Lung (tissue), 12 donors: ENCODE results near the gene ARMH2. TPM values are rescaled to one million over a fixed set of nuclear protein-coding genes. Genes with fewer than 3 reads are reported as not detected.

Experiments
- ATAC-seq: fragments of 200-7000 bp; cut with Tn5 transposase; one replicate; pipeline ENCODE4 v1.9.1; 2020; ENCODE audit warnings: moderate number of reproducible peaks; ENCODE audit not compliant: insufficient read depth, low FRiP score
- DNase-seq, 3 donors: peaks; one replicate each; pipeline ENCODE4 v3.0.0-alpha.2; 2013 to 2017
- H3K27ac ChIP-seq, 2 donors: one replicate each; pipeline ENCODE4 v1.5.1; 2013; ENCODE audit warnings: mild to moderate bottlenecking in 2 of 2, moderate library complexity in 2 of 2, control low read depth in 1 of 2, inconsistent platforms in 1 of 2, low read depth in 1 of 2, low read length in 1 of 2
- H3K27me3 ChIP-seq, 3 donors: one replicate each; pipeline ENCODE4 v1.5.1; 2013; ENCODE audit warnings: low read length in 2 of 3; ENCODE audit not compliant: control insufficient read depth in 3 of 3, insufficient read depth in 3 of 3
- H3K36me3 ChIP-seq, 4 donors: one replicate each; pipeline ENCODE4 v1.5.1; 2013; ENCODE audit warnings: low read length in 4 of 4, mild to moderate bottlenecking in 1 of 4, moderate library complexity in 1 of 4; ENCODE audit not compliant: control insufficient read depth in 4 of 4, insufficient read depth in 4 of 4
- H3K4me1 ChIP-seq, 5 donors: one replicate each; pipeline ENCODE4 v1.5.1; 2013; ENCODE audit warnings: low read length in 5 of 5, mild to moderate bottlenecking in 2 of 5, moderate library complexity in 1 of 5; ENCODE audit not compliant: control insufficient read depth in 5 of 5, insufficient read depth in 5 of 5
- H3K4me3 ChIP-seq: one replicate; pipeline ENCODE4 v1.5.1; 2013; ENCODE audit warnings: mild to moderate bottlenecking, control low read depth, moderate library complexity
- H3K9ac ChIP-seq, 2 donors: one replicate each; pipeline ENCODE4 v1.5.1; 2013; ENCODE audit warnings: low read length in 2 of 2, control low read depth in 1 of 2; ENCODE audit not compliant: insufficient read depth in 1 of 2
- H3K9me3 ChIP-seq, 4 donors: one replicate each; pipeline ENCODE4 v1.5.1; 2013; ENCODE audit warnings: low read length in 3 of 4, mild to moderate bottlenecking in 1 of 4, moderate library complexity in 1 of 4; ENCODE audit not compliant: control insufficient read depth in 4 of 4, insufficient read depth in 3 of 4
- WGBS, 2 donors: extraction: QIAGEN DNeasy Blood & Tissue Kit; methylation state at CpG; one replicate each; pipeline ENCODE4 v1.1.7; 2013; 5-methylcytosine and 5-hydroxymethylcytosine counted together
- polyA plus RNA-seq, 2 donors: library from polyadenylated mRNA; stranded (reverse); fragments of 200-250 nt; gene quantifications; one replicate each; pipeline ENCODE4 v1.2.1, GENCODE V29; 2013
- total RNA-seq, 2 donors: library from RNA; depleted of rRNA in 1 of 2; stranded (reverse); fragments of >200 nt in 1 of 2; gene quantifications; one replicate each; pipeline ENCODE4 v1.2.1, GENCODE V29; 2014 to 2021
- TF ChIP-seq, protein P1 (sequence below): IDR thresholded peaks from 2 replicates; pipeline ENCODE4 v1.5.1; 2012; ENCODE audit warnings: mild to moderate bottlenecking; ENCODE audit errors: control extremely low read depth, extremely low read depth
- donor health status: control.
- donor health status: control.
- donor health status: Bipolar disorder and iron deficiency.
- donor health status: healthy.
- donor health status: DM: yes; HTN: yes; CAD: no.

Gene ARMH2
- total and polyA plus RNA-seq, 4 donors: 0.56 to 3.2 (median 1.3) TPM

DNA sequence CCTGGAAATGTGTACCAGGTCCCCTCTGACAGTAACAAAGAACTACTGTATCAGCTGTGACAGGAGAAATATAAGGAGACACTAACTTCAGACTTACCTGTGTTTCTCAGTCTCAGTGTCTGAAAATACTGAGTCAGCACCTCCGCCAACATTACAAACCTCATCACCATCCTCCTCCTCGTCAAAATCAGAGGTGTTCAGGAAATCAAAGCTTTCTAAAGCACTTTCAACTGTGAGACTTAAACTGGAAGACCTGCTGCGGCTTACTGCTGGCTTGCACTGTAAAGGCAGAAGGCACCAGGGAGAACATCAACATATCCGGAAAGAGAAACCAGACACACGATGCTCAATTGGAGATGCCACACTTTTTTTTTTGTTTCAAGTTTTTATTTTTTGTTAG lies 40.3 kb upstream of the ARMH2 start:
- Histone ChIP-seq H3K36me3 (peaks cover 0 to 8% (median 0%) of the 10 kb centered on the region in 4 donors), H3K4me3 (no peak overlapping the region), H3K27me3 (no peaks in the 10 kb centered on the region), H3K9me3 (no peaks in the 10 kb centered on the region), H3K27ac (no peak overlapping the region), H3K4me1 (peaks cover 0 to 6% (median 0%) of the 10 kb centered on the region in 5 donors), H3K9ac (no peak overlapping the region)
- 82 to 88% methylated on average over 5 of the region's 5 CpGs for WGBS, 2 donors
- no peak for DNase-seq
- ATAC-seq: no peak
- TF ChIP-seq, protein P1, sequence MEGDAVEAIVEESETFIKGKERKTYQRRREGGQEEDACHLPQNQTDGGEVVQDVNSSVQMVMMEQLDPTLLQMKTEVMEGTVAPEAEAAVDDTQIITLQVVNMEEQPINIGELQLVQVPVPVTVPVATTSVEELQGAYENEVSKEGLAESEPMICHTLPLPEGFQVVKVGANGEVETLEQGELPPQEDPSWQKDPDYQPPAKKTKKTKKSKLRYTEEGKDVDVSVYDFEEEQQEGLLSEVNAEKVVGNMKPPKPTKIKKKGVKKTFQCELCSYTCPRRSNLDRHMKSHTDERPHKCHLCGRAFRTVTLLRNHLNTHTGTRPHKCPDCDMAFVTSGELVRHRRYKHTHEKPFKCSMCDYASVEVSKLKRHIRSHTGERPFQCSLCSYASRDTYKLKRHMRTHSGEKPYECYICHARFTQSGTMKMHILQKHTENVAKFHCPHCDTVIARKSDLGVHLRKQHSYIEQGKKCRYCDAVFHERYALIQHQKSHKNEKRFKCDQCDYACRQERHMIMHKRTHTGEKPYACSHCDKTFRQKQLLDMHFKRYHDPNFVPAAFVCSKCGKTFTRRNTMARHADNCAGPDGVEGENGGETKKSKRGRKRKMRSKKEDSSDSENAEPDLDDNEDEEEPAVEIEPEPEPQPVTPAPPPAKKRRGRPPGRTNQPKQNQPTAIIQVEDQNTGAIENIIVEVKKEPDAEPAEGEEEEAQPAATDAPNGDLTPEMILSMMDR: no peak

DNA sequence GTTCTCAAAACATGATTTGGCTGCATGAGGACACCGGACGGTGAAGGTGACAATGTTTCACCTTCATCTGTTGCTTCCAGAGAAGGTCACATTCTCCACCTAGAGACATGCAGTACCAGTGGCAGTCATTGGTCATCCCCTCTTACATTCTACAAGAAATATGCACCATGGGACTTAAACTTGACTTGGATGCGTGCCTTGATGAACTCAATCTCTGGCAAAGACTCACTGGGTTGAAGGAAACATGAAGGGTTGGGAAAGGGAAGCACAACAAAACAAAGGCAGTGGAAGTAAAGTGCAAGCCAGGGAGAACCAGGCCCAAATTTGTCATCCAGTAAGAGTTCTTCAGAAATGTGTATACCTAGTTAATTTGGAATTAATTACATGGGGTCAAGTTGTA lies 39.4 kb upstream of the ARMH2 start:
- TF ChIP-seq, protein P1: no peak
- Histone ChIP-seq H3K9me3 (no peaks in the 10 kb centered on the region), H3K27me3 (no peaks in the 10 kb centered on the region), H3K9ac (no peak overlapping the region), H3K27ac (no peak overlapping the region), H3K36me3 (peaks cover 0 to 6% (median 0%) of the 10 kb centered on the region in 4 donors), H3K4me3 (no peak overlapping the region), H3K4me1 (peaks cover 0 to 3% (median 0%) of the 10 kb centered on the region in 5 donors)
- DNase-seq: no peak
- WGBS, 2 donors: 92 to 98% methylated on average over 3 of the region's 3 CpGs
- no peak for ATAC-seq

DNA sequence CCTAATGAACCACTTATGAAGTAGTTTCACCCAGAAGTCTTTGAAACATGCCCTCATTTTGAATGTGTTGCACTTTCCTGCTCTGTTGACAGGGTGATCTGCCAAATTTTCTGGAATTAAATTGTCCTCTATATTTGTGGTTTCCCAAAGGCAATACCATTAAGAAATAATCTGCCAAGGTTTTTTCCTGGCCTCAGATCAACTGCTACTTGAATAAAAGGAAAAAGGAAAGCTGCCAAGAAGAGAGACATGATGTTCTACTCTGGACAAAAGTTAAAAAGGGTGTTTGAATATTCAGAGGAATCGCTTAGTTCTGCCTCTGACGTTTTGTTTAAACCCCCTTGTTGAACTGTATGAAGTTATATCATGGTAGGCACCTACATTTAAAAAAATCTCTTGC lies 37.4 kb upstream of the ARMH2 start:
- Histone ChIP-seq H3K4me1 (peaks cover 0 to 3% (median 0%) of the 10 kb centered on the region in 5 donors), H3K36me3 (peaks cover 0 to 3% (median 0%) of the 10 kb centered on the region in 4 donors), H3K9me3 (no peaks in the 10 kb centered on the region), H3K9ac (no peak overlapping the region), H3K4me3 (no peak overlapping the region), H3K27ac (no peak overlapping the region), H3K27me3 (no peaks in the 10 kb centered on the region)
- DNase-seq: peak in 2 of 3 donors; percentile 24 to 38
- ATAC-seq: no peak
- TF ChIP-seq, protein P1: no peak
- WGBS, 2 donors: 49 to 63% methylated on average over 2 of the region's 2 CpGs
